ENCODE measurements around the gene CISH.
A peak's percentile ranks its signal among the peaks of the same experiment; 100 is the strongest.

CISH gene

DNA sequence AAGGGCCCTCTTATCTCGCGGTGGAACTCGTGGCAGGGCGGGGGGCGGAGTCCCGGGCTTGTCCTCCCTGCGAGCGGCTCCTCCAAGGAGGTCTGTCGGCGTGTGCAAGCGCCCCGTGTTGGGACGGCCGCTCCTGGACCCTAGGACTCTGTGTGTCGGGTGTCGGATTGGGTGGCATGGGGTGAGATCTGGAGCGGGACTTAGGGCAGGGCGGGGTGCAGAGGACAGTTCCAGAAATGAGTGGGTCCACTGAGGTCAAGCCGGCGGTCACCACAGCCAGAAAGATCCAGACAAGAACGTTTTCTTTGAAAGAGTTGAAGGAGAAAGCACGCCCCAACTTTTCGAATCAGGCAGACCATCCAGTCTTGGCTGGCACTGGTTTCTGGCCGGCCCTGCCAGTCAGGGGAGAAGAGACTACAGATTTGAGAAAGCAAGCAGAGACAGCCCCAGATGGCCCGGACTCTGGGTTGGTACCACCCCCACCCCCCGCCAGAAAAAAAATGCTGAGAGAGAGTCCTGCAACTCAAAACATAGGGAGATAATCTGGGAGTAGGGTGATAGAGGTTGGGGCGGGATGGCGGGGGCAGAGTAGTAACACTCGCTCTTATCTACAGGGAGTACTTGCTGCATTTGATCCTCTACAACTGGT is 784 bp upstream of the CISH start:
- Histone ChIP-seq H2AFZ (ENCODE audit: low read depth, low read length) (peak overlapping the region; percentile 20), H3K9me3 (ENCODE audit: control insufficient read depth, low read length) (no peaks in the 10 kb centered on the region), H3K27ac (ENCODE audit: low read length, poor library complexity, severe bottlenecking) (peak overlapping the region; percentile 16), H2BK120ac (ENCODE audit: low read depth, low read length) (no peak overlapping the region), H3K36me3 (ENCODE audit: control insufficient read depth in 1 of 2, insufficient read depth in 2 of 2, low read depth in 1 of 2, low read length in 2 of 2) (peaks cover 9 to 12% of the 10 kb centered on the region in 2 experiments), H3K4ac (ENCODE audit: low read depth in 1 of 2, low read length in 2 of 2) (peak overlapping the region in 1 of 2 experiments; percentile 64), H3K14ac (ENCODE audit: low read length in 2 of 2) (no peak overlapping the region), H3K4me1 (ENCODE audit: control insufficient read depth, insufficient read depth, low read depth, low read length) (peaks cover 26% of the 10 kb centered on the region), H2BK12ac (ENCODE audit: low read length in 2 of 2) (peak overlapping the region; percentile 45 to 56), H2AK5ac (ENCODE audit: low read length, severe bottlenecking) (no peak overlapping the region), H2BK15ac (ENCODE audit: low read depth, poor library complexity, severe bottlenecking) (peak overlapping the region; percentile 77), H2BK5ac (ENCODE audit: low read depth, low read length, poor library complexity, severe bottlenecking) (no peak overlapping the region), H3K23ac (ENCODE audit: low read length in 2 of 2) (no peak overlapping the region), H3K18ac (ENCODE audit: low read depth in 1 of 2, low read length in 2 of 2) (peak overlapping the region; percentile 66 to 71), H3K27me3 (ENCODE audit: control insufficient read depth in 1 of 2, insufficient read depth in 1 of 2, low read length in 2 of 2) (no peaks in the 10 kb centered on the region), H3K4me2 (ENCODE audit: low read length, poor library complexity, severe bottlenecking) (peak overlapping the region; percentile 75), H3K9ac (ENCODE audit: low read length) (peak overlapping the region; percentile 78), H3K4me3 (ENCODE audit: insufficient read depth in 1 of 2, low read depth in 1 of 2, low read length in 2 of 2) (peak overlapping the region; percentile 57 to 87), H4K91ac (ENCODE audit: low read length) (peak overlapping the region; percentile 86), H4K8ac (ENCODE audit: low read length) (peak overlapping the region; percentile 69), H3K79me1 (replicated peaks; ENCODE audit: low read length, poor library complexity, severe bottlenecking) (peaks cover 26% of the 10 kb centered on the region)
- 11% methylated on average over 29 of the region's 29 CpGs for WGBS
- DNase-seq = no peak

DNA sequence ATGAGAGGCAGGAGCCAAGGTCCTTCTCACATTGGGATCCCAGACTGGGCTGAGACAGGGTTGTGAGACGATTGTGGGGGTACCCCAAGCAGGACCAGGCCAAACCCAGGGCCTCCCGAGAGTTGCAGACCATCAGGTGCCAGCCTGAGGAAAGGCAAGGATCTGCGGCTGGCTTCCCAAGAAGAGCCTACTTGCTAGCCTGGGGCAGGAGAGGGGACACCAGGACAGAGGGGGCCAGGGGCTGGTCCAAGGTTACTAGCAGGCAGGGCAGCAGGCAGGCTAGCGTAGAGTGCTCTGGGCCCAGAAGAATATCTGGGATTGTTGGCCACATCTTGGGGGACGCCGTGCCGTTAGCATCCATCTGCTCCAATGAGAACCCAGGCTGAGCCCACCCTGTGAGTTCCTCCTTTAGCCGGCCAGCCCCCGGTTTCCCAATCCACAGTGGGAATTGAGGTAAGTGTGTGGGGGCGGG is 546 bp downstream of the CISH start:
- peak overlapping the region; percentile 74 to 84 for H3K18ac ChIP-seq (ENCODE audit: low read depth in 1 of 2, low read length in 2 of 2)
- peaks cover 18 to 23% of the 10 kb centered on the region in 2 experiments for H3K36me3 ChIP-seq (ENCODE audit: control insufficient read depth in 1 of 2, insufficient read depth in 2 of 2, low read depth in 1 of 2, low read length in 2 of 2)
- DNase-seq = no peak
- peak overlapping the region; percentile 88 for H2BK5ac ChIP-seq (ENCODE audit: low read depth, low read length, poor library complexity, severe bottlenecking)
- H4K91ac ChIP-seq (ENCODE audit: low read length) = peak overlapping the region; percentile 83
- H3K4me2 ChIP-seq (ENCODE audit: low read length, poor library complexity, severe bottlenecking) = peak overlapping the region; percentile 75
- peak overlapping the region; percentile 88 for H4K8ac ChIP-seq (ENCODE audit: low read length)
- H3K23ac ChIP-seq (ENCODE audit: low read length in 2 of 2) = peak overlapping the region in 1 of 2 experiments; percentile 36
- H3K14ac ChIP-seq (ENCODE audit: low read length in 2 of 2) = peak overlapping the region in 1 of 2 experiments; percentile 77
- peaks cover 28% of the 10 kb centered on the region for H3K4me1 ChIP-seq (ENCODE audit: control insufficient read depth, insufficient read depth, low read depth, low read length)
- H2BK12ac ChIP-seq (ENCODE audit: low read length in 2 of 2) = peak overlapping the region; percentile 24 to 49
- no peaks in the 10 kb centered on the region for H3K27me3 ChIP-seq (ENCODE audit: control insufficient read depth in 1 of 2, insufficient read depth in 1 of 2, low read length in 2 of 2)
- H3K4me3 ChIP-seq (ENCODE audit: insufficient read depth in 1 of 2, low read depth in 1 of 2, low read length in 2 of 2) = peak overlapping the region; percentile 70 to 87
- H2AK5ac ChIP-seq (ENCODE audit: low read length, severe bottlenecking) = peak overlapping the region; percentile 34
- H2BK15ac ChIP-seq (ENCODE audit: low read depth, poor library complexity, severe bottlenecking) = peak overlapping the region; percentile 77
- no peak overlapping the region for H2BK120ac ChIP-seq (ENCODE audit: low read depth, low read length)
- H3K9me3 ChIP-seq (ENCODE audit: control insufficient read depth, low read length) = no peaks in the 10 kb centered on the region
- 35% methylated on average over 9 of the region's 10 CpGs for WGBS
- H3K27ac ChIP-seq (ENCODE audit: low read length, poor library complexity, severe bottlenecking) = no peak overlapping the region
- H3K9ac ChIP-seq (ENCODE audit: low read length) = peak overlapping the region; percentile 84
- H3K79me1 ChIP-seq (replicated peaks; ENCODE audit: low read length, poor library complexity, severe bottlenecking) = peaks cover 29% of the 10 kb centered on the region
- peak overlapping the region; percentile 3 for H2AFZ ChIP-seq (ENCODE audit: low read depth, low read length)
- peak overlapping the region; percentile 21 to 74 for H3K4ac ChIP-seq (ENCODE audit: low read depth in 1 of 2, low read length in 2 of 2)

DNA sequence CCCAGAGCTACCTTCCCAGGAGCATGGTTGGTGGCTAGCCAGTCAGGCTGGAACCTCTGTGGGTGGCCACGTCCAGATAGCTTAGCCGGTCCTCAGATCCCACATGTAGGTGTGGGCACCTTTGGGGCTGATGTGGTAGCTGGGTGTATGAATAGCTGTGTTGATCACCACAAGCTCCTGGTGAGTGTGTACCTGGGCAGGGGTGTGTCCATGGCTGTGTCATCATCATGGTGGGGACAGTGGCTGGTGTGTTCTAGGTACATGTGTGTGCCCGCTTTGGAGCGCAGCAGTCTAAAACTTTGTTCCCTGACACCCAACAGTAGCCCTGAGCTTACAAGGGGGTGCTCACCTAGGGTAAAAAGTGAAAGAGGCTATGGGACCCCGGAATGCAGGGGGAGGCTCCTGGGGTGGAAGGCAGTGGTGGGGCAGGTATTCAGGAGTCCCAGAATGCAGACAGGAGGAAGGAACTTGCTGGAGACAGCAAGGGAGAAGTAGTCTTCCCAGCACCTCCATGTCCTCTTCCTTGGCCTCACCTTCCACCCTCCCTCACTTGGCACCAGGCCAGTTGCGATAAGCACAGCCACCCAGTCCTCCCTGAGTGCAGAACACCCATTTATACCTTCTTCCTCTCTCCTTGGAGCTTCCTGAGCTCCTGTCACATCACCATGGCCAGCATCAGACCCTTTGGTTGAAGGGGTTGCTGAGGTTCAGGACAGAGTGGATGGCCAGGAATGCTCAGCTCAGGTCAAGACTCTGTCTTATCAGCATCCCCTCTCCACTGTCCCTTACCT is 1.2 kb downstream of the CISH start:
- Histone ChIP-seq H2BK15ac (ENCODE audit: low read depth, poor library complexity, severe bottlenecking) (peak overlapping the region; percentile 77), H3K4me1 (ENCODE audit: control insufficient read depth, insufficient read depth, low read depth, low read length) (peaks cover 31% of the 10 kb centered on the region), H3K9me3 (ENCODE audit: control insufficient read depth, low read length) (no peaks in the 10 kb centered on the region), H2BK5ac (ENCODE audit: low read depth, low read length, poor library complexity, severe bottlenecking) (no peak overlapping the region), H2AK5ac (ENCODE audit: low read length, severe bottlenecking) (no peak overlapping the region), H3K4me2 (ENCODE audit: low read length, poor library complexity, severe bottlenecking) (peak overlapping the region; percentile 75), H3K36me3 (ENCODE audit: control insufficient read depth in 1 of 2, insufficient read depth in 2 of 2, low read depth in 1 of 2, low read length in 2 of 2) (peaks cover 18 to 27% of the 10 kb centered on the region in 2 experiments), H2AFZ (ENCODE audit: low read depth, low read length) (no peak overlapping the region), H3K27ac (ENCODE audit: low read length, poor library complexity, severe bottlenecking) (no peak overlapping the region), H3K4ac (ENCODE audit: low read depth in 1 of 2, low read length in 2 of 2) (no peak overlapping the region), H4K8ac (ENCODE audit: low read length) (no peak overlapping the region), H2BK120ac (ENCODE audit: low read depth, low read length) (no peak overlapping the region), H3K27me3 (ENCODE audit: control insufficient read depth in 1 of 2, insufficient read depth in 1 of 2, low read length in 2 of 2) (no peaks in the 10 kb centered on the region), H3K14ac (ENCODE audit: low read length in 2 of 2) (peak overlapping the region in 1 of 2 experiments; percentile 77), H3K18ac (ENCODE audit: low read depth in 1 of 2, low read length in 2 of 2) (no peak overlapping the region), H4K91ac (ENCODE audit: low read length) (peak overlapping the region; percentile 57), H3K4me3 (ENCODE audit: insufficient read depth in 1 of 2, low read depth in 1 of 2, low read length in 2 of 2) (peak overlapping the region; percentile 70 to 87), H3K79me1 (replicated peaks; ENCODE audit: low read length, poor library complexity, severe bottlenecking) (peaks cover 29% of the 10 kb centered on the region), H3K9ac (ENCODE audit: low read length) (peak overlapping the region; percentile 84), H3K23ac (ENCODE audit: low read length in 2 of 2) (no peak overlapping the region), H2BK12ac (ENCODE audit: low read length in 2 of 2) (peak overlapping the region; percentile 38 to 77)
- no peak for DNase-seq
- WGBS = 99% methylated on average over 6 of the region's 6 CpGs

DNA sequence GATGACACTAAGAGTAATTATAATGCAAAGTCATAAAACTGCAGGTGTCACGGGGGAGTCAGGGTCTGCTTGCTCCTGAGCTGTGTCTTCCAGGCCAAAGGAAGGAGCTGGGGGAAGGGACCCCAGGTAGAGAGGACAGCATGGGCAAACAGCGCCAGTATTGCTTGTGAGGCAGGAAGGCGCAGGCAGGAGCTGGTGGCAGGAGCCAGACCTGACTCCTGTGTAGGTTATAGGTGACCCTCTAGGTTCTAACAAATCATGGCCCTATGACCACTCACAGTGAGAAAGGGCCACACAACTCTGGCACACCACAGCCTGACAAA is 1.9 kb downstream of the CISH start:
- Histone ChIP-seq H4K8ac (ENCODE audit: low read length) (no peak overlapping the region), H3K18ac (ENCODE audit: low read depth in 1 of 2, low read length in 2 of 2) (no peak overlapping the region), H2BK15ac (ENCODE audit: low read depth, poor library complexity, severe bottlenecking) (no peak overlapping the region), H2BK12ac (ENCODE audit: low read length in 2 of 2) (peak overlapping the region in 1 of 2 experiments; percentile 38), H2BK120ac (ENCODE audit: low read depth, low read length) (no peak overlapping the region), H4K91ac (ENCODE audit: low read length) (peak overlapping the region; percentile 57), H3K4ac (ENCODE audit: low read depth in 1 of 2, low read length in 2 of 2) (no peak overlapping the region), H3K23ac (ENCODE audit: low read length in 2 of 2) (no peak overlapping the region), H3K9me3 (ENCODE audit: control insufficient read depth, low read length) (no peaks in the 10 kb centered on the region), H3K27me3 (ENCODE audit: control insufficient read depth in 1 of 2, insufficient read depth in 1 of 2, low read length in 2 of 2) (no peaks in the 10 kb centered on the region), H3K79me1 (replicated peaks; ENCODE audit: low read length, poor library complexity, severe bottlenecking) (peaks cover 29% of the 10 kb centered on the region), H2AFZ (ENCODE audit: low read depth, low read length) (no peak overlapping the region), H3K4me3 (ENCODE audit: insufficient read depth in 1 of 2, low read depth in 1 of 2, low read length in 2 of 2) (peak overlapping the region in 1 of 2 experiments; percentile 87), H2BK5ac (ENCODE audit: low read depth, low read length, poor library complexity, severe bottlenecking) (no peak overlapping the region), H3K4me1 (ENCODE audit: control insufficient read depth, insufficient read depth, low read depth, low read length) (peaks cover 37% of the 10 kb centered on the region), H3K14ac (ENCODE audit: low read length in 2 of 2) (no peak overlapping the region), H3K36me3 (ENCODE audit: control insufficient read depth in 1 of 2, insufficient read depth in 2 of 2, low read depth in 1 of 2, low read length in 2 of 2) (peaks cover 18 to 31% of the 10 kb centered on the region in 2 experiments), H3K27ac (ENCODE audit: low read length, poor library complexity, severe bottlenecking) (no peak overlapping the region), H2AK5ac (ENCODE audit: low read length, severe bottlenecking) (no peak overlapping the region), H3K4me2 (ENCODE audit: low read length, poor library complexity, severe bottlenecking) (no peak overlapping the region), H3K9ac (ENCODE audit: low read length) (no peak overlapping the region)
- 97% methylated on average over 3 of the region's 3 CpGs for WGBS
- no peak for DNase-seq

All from mesenchymal stem cell (in vitro differentiated cells and primary cell).